ENCODE measurements around the gene FAM240B.

The FAM240B gene

GRCh38 chr9:38650564-38650963, 69.4 kb downstream of the FAM240B start:
- no peak for DNase-seq (ENCODE audit: low read depth)
- H3K4me3 ChIP-seq (replicated peaks; ENCODE audit: low read depth, low read length) = no peak overlapping the region
- TF ChIP-seq, protein P1, sequence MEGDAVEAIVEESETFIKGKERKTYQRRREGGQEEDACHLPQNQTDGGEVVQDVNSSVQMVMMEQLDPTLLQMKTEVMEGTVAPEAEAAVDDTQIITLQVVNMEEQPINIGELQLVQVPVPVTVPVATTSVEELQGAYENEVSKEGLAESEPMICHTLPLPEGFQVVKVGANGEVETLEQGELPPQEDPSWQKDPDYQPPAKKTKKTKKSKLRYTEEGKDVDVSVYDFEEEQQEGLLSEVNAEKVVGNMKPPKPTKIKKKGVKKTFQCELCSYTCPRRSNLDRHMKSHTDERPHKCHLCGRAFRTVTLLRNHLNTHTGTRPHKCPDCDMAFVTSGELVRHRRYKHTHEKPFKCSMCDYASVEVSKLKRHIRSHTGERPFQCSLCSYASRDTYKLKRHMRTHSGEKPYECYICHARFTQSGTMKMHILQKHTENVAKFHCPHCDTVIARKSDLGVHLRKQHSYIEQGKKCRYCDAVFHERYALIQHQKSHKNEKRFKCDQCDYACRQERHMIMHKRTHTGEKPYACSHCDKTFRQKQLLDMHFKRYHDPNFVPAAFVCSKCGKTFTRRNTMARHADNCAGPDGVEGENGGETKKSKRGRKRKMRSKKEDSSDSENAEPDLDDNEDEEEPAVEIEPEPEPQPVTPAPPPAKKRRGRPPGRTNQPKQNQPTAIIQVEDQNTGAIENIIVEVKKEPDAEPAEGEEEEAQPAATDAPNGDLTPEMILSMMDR (IDR thresholded peaks at IDR 0.05; ENCODE audit: low read length, missing control alignments) = no peak

GRCh38 chr9:38649731-38650363, 70.1 kb downstream of the FAM240B start:
- TF ChIP-seq, protein P1 (IDR thresholded peaks at IDR 0.05; ENCODE audit: low read length, missing control alignments) = no peak
- DNase-seq (ENCODE audit: low read depth) = no peak
- H3K4me3 ChIP-seq (replicated peaks; ENCODE audit: low read depth, low read length) = no peak overlapping the region

DNA sequence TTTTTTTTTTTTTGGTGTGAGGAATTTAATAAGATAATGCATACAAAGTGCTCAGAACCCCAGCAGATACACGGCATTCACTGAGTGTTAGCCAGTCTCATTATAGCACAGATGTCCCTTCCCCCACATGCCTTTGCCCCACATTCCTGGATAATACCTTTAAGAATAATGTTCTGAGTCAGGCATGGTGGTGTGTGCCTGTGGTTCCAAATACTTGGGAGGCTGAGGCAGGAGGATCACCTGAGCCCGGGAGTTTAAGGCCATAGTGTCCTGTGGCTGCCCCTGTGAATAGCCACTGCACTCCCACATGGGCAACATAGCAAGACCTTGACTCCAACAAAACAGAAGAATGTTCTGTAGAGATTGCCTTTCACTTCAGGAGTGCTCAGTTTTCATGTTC, 75.3 kb downstream of the FAM240B start:
- TF ChIP-seq, protein P1 (IDR thresholded peaks at IDR 0.05; ENCODE audit: low read length, missing control alignments) = no peak
- no peak overlapping the region for H3K4me3 ChIP-seq (replicated peaks; ENCODE audit: low read depth, low read length)
- no peak for DNase-seq (ENCODE audit: low read depth)
